CD14-positive monocyte (primary cell): ENCODE measurements around the gene PARP8. TPM values are rescaled to one million over a fixed set of nuclear protein-coding genes. Genes with fewer than 3 reads are reported as not detected.

Experiments used
- DNase-seq, 3 donors: peaks; one replicate each; pipeline ENCODE4 v3.0.0-alpha.2; 2011 to 2022
- H2AFZ ChIP-seq: 2 replicates; pipeline ENCODE4 v1.6.0; 2012; ENCODE audit warnings: mild to moderate bottlenecking, low read depth, low read length, inconsistent platforms; ENCODE audit not compliant: insufficient read depth, poor library complexity, severe bottlenecking
- H3K27ac ChIP-seq, 2 donors: 1 replicate in 1 of 2; 2 replicates in 1 of 2; pipeline ENCODE4 v1.5.1; 2012 to 2013; ENCODE audit warnings: low read length in 2 of 2, control low read depth in 1 of 2, inconsistent platforms in 1 of 2, low read depth in 1 of 2, mild to moderate bottlenecking in 1 of 2
- H3K27me3 ChIP-seq, 2 donors: one replicate each; pipeline versions ENCODE4 v1.6.0 to v1.6.1; 2011 to 2013; ENCODE audit warnings: low read length in 2 of 2; ENCODE audit not compliant: control insufficient read depth in 2 of 2, insufficient read depth in 2 of 2
- H3K36me3 ChIP-seq, 2 donors: replicated peaks in 1 of 2; 1 replicate in 1 of 2; 2 replicates in 1 of 2; pipeline versions ENCODE4 v1.5.1 to v1.6.1; 2012 to 2013; ENCODE audit warnings: low read length in 2 of 2, control low read depth in 1 of 2, inconsistent platforms in 1 of 2, mild to moderate bottlenecking in 1 of 2; ENCODE audit not compliant: insufficient read depth in 2 of 2, control insufficient read depth in 1 of 2
- H3K4me1 ChIP-seq, 2 donors: 1 replicate in 1 of 2; 2 replicates in 1 of 2; pipeline versions ENCODE4 v1.5.1 to v1.6.1; 2012 to 2013; ENCODE audit warnings: low read length in 2 of 2, control low read depth in 1 of 2, inconsistent platforms in 1 of 2, mild to moderate bottlenecking in 1 of 2, moderate library complexity in 1 of 2; ENCODE audit not compliant: insufficient read depth in 2 of 2, control insufficient read depth in 1 of 2
- H3K4me2 ChIP-seq: replicated peaks from 2 replicates; pipeline ENCODE3; 2012; ENCODE audit warnings: low read length, moderate library complexity, mild to moderate bottlenecking; ENCODE audit not compliant: poor library complexity, severe bottlenecking; ENCODE audit errors: extremely low read depth
- H3K4me3 ChIP-seq, 3 experiments: fragments of 200-600 bp in 1 of 3; sonication (generic) in 1 of 3; replicated peaks in 1 of 3; 1 replicate in 2 of 3; 2 replicates in 1 of 3; pipeline ENCODE4 v1.5.1; 2011 to 2013; ENCODE audit warnings: low read length in 3 of 3, mild to moderate bottlenecking in 3 of 3, control low read depth in 2 of 3, low read depth in 2 of 3, inconsistent platforms in 1 of 3, moderate library complexity in 1 of 3
- H3K79me2 ChIP-seq: 2 replicates; pipeline ENCODE4 v1.6.0; 2012; ENCODE audit warnings: mild to moderate bottlenecking, control low read depth, inconsistent platforms, low read length, moderate library complexity; ENCODE audit not compliant: insufficient read depth
- H3K9ac ChIP-seq: 2 replicates; pipeline ENCODE4 v1.6.0; 2017; ENCODE audit warnings: low read length, mild to moderate bottlenecking; ENCODE audit not compliant: insufficient read depth, poor library complexity, severe bottlenecking
- H3K9me3 ChIP-seq, 2 donors: replicated peaks in 1 of 2; 1 replicate in 1 of 2; 2 replicates in 1 of 2; pipeline versions ENCODE4 v1.5.1 to v1.6.1; 2012 to 2013; ENCODE audit warnings: low read length in 2 of 2, control low read depth in 1 of 2; ENCODE audit not compliant: control insufficient read depth in 1 of 2, insufficient read depth in 1 of 2
- H4K20me1 ChIP-seq: 2 replicates; pipeline ENCODE4 v1.6.0; 2012; ENCODE audit warnings: mild to moderate bottlenecking, low read length, control low read depth, moderate library complexity; ENCODE audit not compliant: insufficient read depth
- H3K27ac Mint-ChIP-seq, 7 donors: one replicate each; pipeline ENCODE4 v1.8.0; 2020; ENCODE audit warnings: mild to moderate bottlenecking in 7 of 7, mixed read lengths in 7 of 7, moderate library complexity in 6 of 7, inconsistent platforms in 2 of 7
- H3K27me3 Mint-ChIP-seq, 3 donors: one replicate each; pipeline ENCODE4 v1.8.0; 2021 to 2022; ENCODE audit warnings: low read depth in 3 of 3, mild to moderate bottlenecking in 3 of 3, mixed read lengths in 3 of 3, moderate library complexity in 3 of 3, inconsistent platforms in 1 of 3
- H3K36me3 Mint-ChIP-seq, 2 donors: one replicate each; pipeline ENCODE4 v1.8.0; 2020; ENCODE audit warnings: mixed read lengths in 2 of 2, inconsistent platforms in 1 of 2, mild to moderate bottlenecking in 1 of 2
- H3K4me1 Mint-ChIP-seq: one replicate; pipeline ENCODE4 v1.8.0; 2020; ENCODE audit warnings: mild to moderate bottlenecking, mixed read lengths
- H3K4me3 Mint-ChIP-seq, 2 donors: one replicate each; pipeline ENCODE4 v1.8.0; 2020; ENCODE audit warnings: mild to moderate bottlenecking in 2 of 2, mixed read lengths in 2 of 2, moderate library complexity in 1 of 2
- H3K9me3 Mint-ChIP-seq, 7 donors: one replicate each; pipeline ENCODE4 v1.8.0; 2020 to 2022; ENCODE audit warnings: mixed read lengths in 7 of 7, mild to moderate bottlenecking in 6 of 7, moderate library complexity in 6 of 7, inconsistent platforms in 2 of 7
- WGBS: methylation state at CpG from one replicate; pipeline ENCODE4 v1.1.5; 2013; ENCODE audit warnings: missing lambda C conversion rate; ENCODE audit not compliant: insufficient coverage; 5-methylcytosine and 5-hydroxymethylcytosine counted together
- intact Hi-C, 2 donors: fragments of 100-400 bp; cut with micrococcal nuclease; formaldehyde crosslinking; loops; one replicate each; pipeline versions ENCODE4 v1.15.0 to v1.15.1; 2023
- polyA plus RNA-seq, 3 donors: library from polyadenylated mRNA; depleted of rRNA in 1 of 3; unstranded in 2 of 3; stranded (reverse) in 1 of 3; fragments of 300-500 nt in 2 of 3; fragments of >200 nt in 1 of 3; fragmentation: Illumina TruSeq in 2 of 3; gene quantifications; 1 replicate in 2 of 3; 2 replicates in 1 of 3; pipeline ENCODE4 v1.2.3, GENCODE V29; 2012 to 2021
- TF ChIP-seq, protein P1 (sequence below): fragments of 200-600 bp; IDR thresholded peaks from one replicate; pipeline ENCODE4 v1.8.0; 2022; ENCODE audit warnings: antibody characterized with exemption, mild to moderate bottlenecking

The PARP8 gene
- polyA plus RNA-seq, 3 donors: 27.5 to 170 (median 40.6) TPM

GRCh38 chr5:50657044-50657443 is 9.4 kb upstream of the PARP8 start:
- Mint-ChIP-seq H3K27ac (no peak overlapping the region), H3K9me3 (peaks cover 0 to 3% (median 0%) of the 10 kb centered on the region in 7 donors)

GRCh38 chr5:50658246-50658645 is 8.2 kb upstream of the PARP8 start:
- H2AFZ ChIP-seq: no peak overlapping the region
- peaks cover 38% of the 10 kb centered on the region for H3K4me1 Mint-ChIP-seq
- no peaks in the 10 kb centered on the region for H3K36me3 ChIP-seq
- no peak overlapping the region for H3K9ac ChIP-seq
- H3K4me3 Mint-ChIP-seq: no peak overlapping the region
- peak overlapping the region in 1 of 2 donors; percentile 14 for H3K27ac ChIP-seq
- no peaks in the 10 kb centered on the region for H3K9me3 ChIP-seq
- no peak overlapping the region for H3K4me2 ChIP-seq
- H3K4me1 ChIP-seq: peaks cover 38 to 40% of the 10 kb centered on the region in 2 donors
- intact Hi-C loops: no loop called here
- no peaks in the 10 kb centered on the region for H3K27me3 ChIP-seq
- peaks cover 0 to 3% (median 0%) of the 10 kb centered on the region in 7 donors for H3K9me3 Mint-ChIP-seq
- WGBS: no CpG with 5 or more reads among the region's 1 CpG
- TF ChIP-seq, protein P1, sequence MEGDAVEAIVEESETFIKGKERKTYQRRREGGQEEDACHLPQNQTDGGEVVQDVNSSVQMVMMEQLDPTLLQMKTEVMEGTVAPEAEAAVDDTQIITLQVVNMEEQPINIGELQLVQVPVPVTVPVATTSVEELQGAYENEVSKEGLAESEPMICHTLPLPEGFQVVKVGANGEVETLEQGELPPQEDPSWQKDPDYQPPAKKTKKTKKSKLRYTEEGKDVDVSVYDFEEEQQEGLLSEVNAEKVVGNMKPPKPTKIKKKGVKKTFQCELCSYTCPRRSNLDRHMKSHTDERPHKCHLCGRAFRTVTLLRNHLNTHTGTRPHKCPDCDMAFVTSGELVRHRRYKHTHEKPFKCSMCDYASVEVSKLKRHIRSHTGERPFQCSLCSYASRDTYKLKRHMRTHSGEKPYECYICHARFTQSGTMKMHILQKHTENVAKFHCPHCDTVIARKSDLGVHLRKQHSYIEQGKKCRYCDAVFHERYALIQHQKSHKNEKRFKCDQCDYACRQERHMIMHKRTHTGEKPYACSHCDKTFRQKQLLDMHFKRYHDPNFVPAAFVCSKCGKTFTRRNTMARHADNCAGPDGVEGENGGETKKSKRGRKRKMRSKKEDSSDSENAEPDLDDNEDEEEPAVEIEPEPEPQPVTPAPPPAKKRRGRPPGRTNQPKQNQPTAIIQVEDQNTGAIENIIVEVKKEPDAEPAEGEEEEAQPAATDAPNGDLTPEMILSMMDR: no peak
- peaks cover 0 to 2% of the 10 kb centered on the region in 2 donors for H3K36me3 Mint-ChIP-seq
- H3K4me3 ChIP-seq: no peak overlapping the region
- H3K27ac Mint-ChIP-seq: peak overlapping the region in 6 of 7 donors; percentile 20 to 81 (median 53)
- DNase-seq: peak; percentile 49 to 71 (median 50)
- H4K20me1 ChIP-seq: no peaks in the 10 kb centered on the region
- peaks cover 0 to 7% (median 3%) of the 10 kb centered on the region in 3 donors for H3K27me3 Mint-ChIP-seq
- H3K79me2 ChIP-seq: no peaks in the 10 kb centered on the region

More at GRCh38 chr5:50657044-50657443, 9.4 kb upstream of the PARP8 start:
- peaks cover 32 to 36% of the 10 kb centered on the region in 2 donors for H3K4me1 ChIP-seq
- no peaks in the 10 kb centered on the region for H3K27me3 ChIP-seq
- Mint-ChIP-seq H3K27me3 (peaks cover 0 to 7% (median 3%) of the 10 kb centered on the region in 3 donors), H3K4me3 (no peak overlapping the region), H3K4me1 (peaks cover 37% of the 10 kb centered on the region), H3K36me3 (peaks cover 0 to 2% of the 10 kb centered on the region in 2 donors)
- no peak overlapping the region for H3K4me3 ChIP-seq
- no peak overlapping the region for H3K4me2 ChIP-seq
- H4K20me1 ChIP-seq: no peaks in the 10 kb centered on the region
- H3K9ac ChIP-seq: no peak overlapping the region
- no CpG with 5 or more reads among the region's 5 CpGs for WGBS
- peaks cover 4% of the 10 kb centered on the region for H3K79me2 ChIP-seq
- no peak for DNase-seq
- no peaks in the 10 kb centered on the region for H3K36me3 ChIP-seq
- no peaks in the 10 kb centered on the region for H3K9me3 ChIP-seq
- intact Hi-C loops: no loop called here
- TF ChIP-seq, protein P1: no peak
- H2AFZ ChIP-seq: no peak overlapping the region
- no peak overlapping the region for H3K27ac ChIP-seq
